ENCODE data around the gene ALDH3A2.

ALDH3A2 gene

DNA sequence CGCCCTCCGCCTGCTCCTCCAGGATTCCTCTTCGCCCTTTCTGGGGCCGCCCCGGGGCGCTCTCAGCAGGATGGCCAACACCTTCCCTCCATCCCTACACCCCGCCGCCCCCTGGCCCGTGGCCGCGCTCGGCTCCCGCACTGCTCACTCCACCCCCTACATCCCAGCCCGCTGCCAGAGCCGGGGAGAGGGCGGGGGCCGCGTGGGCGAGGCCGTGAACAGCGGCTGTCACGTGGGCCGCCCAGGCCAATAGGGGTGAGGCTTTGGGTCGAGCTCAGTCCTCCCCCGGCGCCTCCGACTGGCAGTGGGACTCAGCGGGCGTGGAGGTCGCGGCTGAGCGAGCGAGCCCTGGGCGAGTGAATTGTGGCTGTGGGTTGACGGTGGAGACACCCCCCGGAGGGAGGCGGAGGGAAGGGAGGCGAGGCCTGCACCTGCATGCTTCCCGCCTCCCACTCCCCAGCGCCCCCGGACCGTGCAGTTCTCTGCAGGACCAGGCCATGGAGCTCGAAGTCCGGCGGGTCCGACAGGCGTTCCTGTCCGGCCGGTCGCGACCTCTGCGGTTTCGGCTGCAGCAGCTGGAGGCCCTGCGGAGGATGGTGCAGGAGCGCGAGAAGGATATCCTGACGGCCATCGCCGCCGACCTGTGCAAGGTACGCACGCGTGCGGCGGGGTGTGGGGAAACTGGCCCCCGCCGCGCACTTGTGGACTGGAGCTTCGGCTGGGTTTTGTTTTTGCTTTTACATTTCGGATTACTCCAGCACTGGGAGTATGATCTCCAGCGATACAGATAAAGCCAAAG lies at the start of gene ALDH3A2:
Gene ALDH3A2 (plus strand): TSS at position 277 of the 799 bp plus-strand sequence. CDS start 221 bp downstream, at position 498.
- DNase-seq: peak; percentile 91

DNA sequence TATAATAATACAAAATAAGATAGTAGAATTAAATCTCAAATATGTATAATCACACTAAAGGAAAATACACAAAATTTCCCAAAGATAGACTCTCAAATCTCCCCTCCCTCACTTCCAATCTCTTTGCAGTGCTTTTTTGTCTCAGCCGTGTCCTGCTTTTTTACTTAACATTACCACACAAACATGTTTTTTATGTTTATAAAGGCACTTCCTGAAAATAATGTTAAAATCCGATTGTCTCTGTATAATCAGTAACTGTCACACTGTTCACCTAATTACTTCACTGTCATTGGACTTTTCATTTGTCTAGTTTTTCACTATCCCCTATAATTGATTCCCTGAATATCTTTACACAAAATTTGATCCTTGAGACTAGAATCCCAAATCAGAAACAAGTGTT lies 38.2 kb upstream of the ALDH3A2 start:
- DNase-seq: no peak

DNA sequence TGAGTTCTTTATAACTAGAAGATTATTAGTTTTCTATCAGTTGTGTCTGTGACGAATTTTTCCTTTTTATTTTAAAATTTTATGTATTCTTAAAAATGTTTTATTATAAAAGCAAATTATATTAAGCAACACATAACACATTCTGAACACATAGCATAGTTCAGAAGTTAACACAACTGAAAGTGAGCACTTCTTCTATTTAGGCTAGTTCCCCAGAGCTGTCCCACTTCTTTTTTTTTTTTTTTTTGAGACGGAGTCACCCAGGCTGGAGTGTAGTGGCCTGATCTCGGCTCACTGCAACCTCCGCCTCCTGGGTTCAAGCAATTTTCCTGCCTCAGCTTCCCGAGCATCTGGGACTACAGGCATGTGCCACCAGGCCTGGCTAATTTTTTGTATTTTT lies 37.7 kb upstream of the ALDH3A2 start:
- DNase-seq: no peak

DNA sequence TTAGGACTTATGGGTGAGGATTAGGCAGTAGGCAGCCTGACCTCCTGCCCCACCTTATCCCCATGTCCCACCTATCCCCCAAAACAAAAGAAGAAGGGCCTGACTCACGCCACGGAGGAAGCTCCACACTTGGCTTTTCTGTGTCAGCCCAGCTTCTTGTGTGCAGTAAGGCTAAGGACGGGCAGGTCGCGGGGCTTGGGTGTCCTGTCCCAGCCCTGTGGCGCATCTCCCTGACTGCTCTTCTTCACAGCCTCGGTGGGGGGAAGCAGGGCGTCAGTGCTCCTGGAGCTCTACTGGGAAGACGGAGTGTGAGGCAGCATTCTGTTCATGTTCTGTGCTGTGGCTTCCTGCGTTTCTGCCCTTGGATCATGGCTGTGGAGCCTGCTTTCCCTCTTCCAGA lies 34.6 kb upstream of the ALDH3A2 start:
- no peak for DNase-seq

DNA sequence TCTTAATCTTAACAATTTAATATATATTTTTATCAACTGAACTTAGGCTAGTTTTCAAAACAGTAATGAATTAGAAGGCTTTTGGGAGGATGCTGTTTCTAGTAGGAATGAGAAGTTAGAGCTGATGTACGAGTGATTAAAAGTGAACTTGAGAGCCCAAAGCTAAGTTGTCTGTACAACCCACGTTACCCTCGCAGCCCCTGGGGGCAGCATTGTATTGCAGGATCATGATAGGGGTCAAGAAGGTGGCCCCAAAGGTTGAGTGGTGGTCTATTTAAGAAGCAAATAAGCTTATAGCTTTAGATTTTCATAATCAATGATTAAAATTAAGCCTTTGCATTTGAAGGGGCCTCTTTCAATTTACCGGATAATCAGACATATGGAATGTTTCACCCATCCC lies 33.7 kb upstream of the ALDH3A2 start:
- no peak for DNase-seq

DNA sequence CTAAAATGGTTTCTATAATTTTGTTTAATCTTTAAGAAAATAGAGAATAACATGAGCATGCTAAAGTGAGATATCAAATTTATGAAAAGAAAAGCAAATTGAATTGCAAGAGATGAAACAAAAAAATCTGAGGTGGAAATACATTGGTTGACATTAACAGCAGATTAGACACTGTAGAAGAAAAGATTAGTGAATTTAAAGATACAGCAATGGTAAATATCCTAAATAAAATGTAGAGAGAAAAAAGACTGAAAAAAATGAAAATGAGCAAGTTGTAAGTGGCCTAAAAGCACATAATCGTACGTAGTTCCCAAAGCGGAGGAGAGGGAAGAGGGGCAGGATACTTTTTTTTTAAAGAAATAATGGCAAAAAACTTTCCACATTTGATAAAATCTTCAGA lies 30.5 kb upstream of the ALDH3A2 start:
- no peak for DNase-seq

DNA sequence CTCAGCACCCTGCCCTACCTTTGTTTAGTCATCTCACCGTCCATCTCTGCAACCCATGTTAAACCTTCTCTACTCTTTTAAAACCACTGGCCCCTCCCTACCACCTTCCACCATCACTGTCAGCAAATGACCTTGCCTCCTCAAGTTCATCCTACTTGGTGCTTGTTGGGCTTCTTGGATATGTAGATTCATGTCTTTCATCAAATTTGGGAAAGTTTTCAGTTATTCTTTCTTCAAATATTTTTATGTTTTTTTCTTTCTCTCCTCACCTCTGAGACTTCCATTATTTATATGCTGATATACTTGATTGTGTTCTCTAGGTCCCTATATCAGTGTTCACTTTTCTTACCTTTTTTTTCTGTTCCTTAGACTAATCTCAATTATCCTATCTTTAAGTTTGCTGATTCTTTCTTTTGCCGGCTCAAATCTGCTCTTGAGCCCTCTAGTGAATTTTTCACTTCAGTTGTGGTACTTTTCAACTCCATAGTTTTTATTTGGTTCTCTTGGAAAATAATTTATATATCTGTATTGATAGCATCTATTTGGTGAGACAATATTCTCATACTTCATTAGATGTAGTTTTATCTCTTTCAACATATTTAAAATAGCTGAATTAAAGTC lies 28.7 kb upstream of the ALDH3A2 start:
- no peak for DNase-seq

DNA sequence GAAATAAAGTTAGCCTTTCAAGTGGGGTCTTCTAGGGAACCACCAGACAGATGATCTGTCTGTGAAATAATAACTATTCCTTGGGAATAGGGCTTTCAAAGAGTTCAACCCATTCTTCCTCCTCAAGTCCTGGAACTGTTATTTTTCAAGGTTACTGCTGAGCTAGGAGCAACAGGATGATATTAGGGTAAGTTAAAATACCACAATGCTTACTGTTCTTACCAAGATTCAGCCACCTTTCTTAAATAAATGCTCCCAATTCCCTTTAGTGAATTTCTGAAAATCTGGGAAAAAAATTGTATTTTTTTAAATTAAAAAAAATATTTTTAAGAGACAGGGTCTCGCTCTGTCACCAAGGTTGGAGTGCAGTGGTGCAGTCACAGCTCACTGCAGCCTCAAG lies 26.9 kb upstream of the ALDH3A2 start:
- DNase-seq: no peak

DNA sequence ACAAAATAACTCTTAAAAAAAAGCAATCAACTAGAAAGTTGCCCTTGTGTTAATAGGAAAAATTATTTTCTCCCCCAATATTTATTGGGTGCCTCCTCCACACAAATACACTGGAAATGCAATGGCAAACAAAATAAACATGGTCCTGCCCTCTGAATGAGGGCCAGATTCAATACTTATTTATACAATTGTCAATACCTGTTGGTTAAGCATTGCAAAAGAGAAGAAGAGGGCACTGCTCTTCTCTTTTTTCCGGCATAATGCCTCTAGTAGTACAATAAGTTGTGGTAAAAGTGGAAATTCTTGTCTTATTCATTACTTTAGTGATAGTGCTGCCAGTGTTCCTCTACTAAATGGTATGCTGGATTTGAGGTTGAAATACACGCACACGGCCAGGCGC lies 22.5 kb upstream of the ALDH3A2 start:
- DNase-seq: no peak

DNA sequence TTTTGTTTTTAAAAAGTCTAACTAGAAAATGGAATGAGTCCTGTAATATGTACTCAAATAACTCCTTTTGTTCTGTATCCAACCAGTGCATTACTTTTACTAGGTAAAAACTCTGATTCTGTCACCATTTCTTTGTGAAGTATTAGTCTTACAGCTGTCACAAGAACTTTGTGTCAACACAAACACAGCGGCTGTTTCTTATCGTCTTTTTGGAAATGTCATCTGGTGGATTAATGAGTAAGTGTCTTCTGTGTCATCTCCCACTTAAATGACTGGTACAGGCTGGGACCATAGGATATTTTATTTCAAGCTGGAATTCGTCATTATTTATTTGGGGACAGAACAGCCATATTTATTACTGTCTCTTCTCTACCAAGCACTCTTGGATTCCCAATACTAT lies 19.1 kb upstream of the ALDH3A2 start:
- DNase-seq: no peak

DNA sequence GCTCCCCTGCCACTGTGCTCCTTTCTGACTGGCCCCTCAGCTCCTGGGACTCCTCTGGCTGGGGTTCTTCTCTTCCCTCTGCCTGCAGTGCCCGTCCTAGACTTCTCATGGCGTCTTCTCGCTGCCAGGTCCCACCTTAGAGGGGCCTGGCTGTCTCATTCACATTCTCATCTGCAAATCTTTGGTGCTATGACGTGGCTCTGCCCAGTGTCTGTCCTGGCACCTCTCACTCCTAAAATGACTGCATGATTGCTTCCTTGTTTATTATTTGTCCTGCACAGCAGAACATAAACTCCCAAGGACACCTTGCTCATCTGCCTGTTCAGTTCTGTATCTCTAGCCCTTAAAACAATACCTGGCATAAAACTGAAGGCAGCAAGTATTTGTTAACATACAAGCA lies 18.5 kb upstream of the ALDH3A2 start:
- DNase-seq: no peak

DNA sequence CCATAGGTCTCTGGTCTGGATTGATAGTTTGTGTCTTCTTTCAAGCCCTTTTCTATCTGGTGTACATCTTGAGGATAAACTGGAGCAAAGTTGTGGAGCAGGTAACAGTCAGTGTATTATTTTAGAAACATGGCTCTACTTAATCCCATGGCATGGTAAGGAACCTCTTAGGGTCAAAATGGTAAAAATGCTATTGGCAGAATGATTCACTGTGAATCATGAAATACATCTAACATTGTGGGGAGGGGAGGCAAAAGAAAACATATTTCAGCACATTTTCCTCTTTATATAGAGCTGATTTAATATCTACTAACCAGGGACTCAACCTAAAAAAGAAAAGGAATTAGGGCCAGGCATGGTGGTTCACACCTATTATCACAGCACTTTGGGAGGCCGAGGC lies 17.9 kb upstream of the ALDH3A2 start:
- DNase-seq: no peak

DNA sequence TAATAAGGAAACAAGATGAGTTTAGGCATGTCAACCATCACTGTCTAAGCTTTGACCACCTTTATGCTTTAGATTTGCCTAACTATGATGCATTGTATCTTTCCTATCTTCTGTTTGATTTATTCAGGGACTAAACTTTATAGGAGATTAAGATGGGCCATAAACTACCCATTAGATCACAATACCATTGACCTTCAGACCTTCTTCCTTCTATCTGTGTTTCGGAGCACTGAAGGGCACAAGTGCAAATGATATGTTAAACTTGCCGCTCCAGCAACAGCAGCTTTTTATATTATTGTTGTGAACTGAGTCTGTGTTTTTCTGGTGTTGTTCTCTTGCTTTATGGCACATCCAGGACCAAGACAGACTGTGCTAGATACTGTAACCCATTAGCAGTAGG lies 16.6 kb upstream of the ALDH3A2 start:
- DNase-seq: no peak

DNA sequence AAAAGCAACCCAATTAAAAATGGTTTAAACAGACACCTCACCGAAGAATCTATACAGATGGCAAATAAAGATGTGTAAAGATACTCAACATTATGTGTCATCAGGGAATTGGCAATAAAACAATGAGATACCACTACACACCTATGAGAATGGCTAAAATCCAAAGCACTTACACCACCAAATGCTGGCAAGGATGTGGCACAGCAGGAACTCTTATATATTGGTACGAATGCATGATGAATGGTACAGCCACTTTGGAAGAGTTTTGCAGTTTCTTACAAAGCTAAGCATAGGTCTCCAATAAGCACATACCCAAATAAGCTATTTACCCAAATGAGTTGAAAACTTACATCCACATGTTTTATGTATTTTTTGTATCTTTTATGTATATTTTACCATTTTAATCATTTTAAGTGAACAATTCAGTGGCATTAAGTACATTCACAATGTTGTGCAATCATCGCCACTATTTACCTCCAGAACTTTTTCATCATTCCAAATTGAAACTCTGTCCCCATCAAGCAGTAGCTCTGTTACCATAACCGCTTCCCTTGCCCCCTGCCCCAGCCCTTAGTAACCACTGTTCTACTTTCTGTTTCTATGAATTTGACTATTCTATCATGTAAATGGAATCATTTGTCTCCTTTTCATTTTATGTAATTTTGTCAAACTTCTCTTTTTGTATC lies 6.7 kb upstream of the ALDH3A2 start:
- no peak for DNase-seq

DNA sequence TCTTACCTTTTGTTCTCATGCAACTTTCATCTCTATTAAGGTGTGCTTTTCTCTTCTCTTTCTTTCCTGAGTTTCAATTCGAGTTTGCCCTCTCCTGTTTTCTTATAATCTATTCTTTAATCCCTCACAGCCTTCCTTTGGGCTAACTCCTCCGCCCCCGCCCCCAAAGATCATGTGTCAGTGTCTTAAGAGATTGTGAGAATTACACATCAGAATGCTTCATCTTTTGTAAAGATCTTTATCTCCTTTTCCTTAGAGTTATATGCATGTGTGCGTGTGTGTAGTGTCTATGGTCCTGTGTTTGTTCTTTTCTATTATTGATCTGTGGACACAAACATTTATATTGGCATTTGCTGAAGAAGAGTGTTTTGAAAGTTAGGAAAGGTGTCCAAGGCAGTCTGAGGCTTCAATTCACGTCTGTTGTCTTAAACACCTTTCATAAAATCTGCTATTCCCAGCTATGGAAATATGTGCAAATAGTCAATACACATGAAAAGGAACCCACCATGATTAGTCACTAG lies 6.1 kb upstream of the ALDH3A2 start:
- no peak for DNase-seq

DNA sequence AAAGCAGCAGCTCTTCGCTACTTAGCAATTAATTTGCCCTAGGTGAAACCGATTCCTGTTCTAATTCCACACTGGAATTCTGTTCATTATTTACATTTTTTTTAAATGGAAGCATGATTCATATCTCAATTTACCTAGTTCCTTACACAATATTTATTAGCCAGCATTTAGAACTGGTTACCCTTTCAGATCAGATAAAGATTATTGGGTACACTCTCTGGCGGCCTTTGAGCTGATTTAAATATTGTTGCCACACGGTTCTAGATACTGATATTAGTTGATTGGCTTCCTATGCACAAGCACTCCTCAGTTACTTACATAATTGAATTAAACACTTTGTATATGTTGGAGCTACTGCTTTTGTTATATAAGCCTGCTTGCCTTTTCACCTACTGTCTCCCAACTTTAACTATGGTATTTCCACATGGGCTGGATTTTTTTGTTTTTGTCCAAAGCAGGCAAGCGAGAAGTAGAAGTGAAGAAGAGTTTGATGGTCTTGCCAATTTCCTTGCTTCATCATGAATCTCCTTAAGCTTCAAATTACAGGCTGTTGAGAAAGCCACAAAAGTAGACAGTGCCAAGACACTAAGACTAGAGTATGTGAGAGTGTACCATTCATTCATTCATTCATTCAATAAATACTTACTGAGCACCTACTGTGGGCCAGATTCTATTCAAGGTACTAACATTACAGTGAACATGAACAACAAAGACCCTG lies 3.9 kb upstream of the ALDH3A2 start:
- DNase-seq: no peak

DNA sequence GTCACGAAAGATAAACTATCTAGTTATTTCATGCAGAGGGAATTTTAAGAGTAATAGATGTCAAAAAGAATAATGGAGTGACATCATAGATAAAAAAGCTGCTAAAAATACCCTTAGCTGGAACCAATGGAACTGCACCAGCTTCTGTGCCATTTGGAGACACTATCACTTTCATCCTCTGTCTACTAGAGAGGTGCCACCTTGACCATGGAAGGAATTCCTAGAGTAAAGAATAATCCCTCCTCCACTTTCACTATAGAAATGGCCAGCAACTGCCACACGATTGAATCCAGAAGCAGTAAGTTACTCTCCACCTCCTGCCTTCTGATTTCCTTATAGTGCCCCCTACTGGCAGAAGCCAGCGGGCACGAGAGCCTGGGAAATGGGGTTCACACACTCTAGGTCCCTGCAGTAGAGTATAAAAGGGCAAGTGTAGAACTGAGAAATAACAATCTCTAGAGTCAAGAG lies 2.8 kb upstream of the ALDH3A2 start:
- DNase-seq: peak; percentile 46

DNA sequence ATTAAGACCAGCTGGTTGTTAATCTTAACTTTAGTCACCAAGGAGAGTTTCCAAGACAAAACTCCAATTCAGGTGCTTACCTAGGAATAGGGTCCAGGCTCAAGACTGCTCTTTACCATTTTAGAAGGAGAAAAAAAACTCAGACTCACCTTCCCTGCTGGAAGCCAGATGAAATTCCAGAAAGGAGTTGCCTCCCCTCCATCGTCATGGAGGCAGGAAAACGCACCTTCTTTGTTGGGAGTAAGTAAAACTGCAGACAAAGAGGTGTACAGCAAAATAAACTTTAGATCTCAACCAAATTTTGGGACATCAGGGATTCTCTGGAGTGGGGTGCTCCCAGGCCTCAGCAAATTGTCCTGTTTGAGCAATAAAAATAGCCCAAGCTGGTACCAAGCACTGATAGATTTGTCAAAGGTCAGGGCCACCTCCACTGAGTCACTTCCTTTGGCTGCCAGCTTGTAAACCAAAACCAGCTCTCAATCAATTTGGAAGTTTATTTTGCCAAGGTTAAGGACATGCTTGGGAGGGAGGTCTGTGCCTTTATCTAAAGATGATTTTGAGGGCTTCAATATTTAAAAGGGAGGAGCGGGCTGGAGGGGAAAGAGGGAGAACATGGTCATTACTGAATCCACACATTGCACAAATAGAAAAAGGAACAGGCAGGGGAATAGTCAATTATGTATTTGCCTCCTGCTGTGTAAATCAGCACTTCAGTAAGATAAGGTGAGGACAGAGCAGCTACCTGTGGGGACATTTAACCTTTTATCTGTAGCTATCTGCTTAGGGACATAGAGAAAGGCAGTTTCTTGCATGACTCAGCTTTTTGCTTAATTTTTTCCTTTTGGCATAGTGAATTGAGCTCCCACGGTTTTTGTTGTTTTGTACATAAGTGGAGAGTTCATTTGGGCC lies 1.5 kb upstream of the ALDH3A2 start:
- no peak for DNase-seq

DNA sequence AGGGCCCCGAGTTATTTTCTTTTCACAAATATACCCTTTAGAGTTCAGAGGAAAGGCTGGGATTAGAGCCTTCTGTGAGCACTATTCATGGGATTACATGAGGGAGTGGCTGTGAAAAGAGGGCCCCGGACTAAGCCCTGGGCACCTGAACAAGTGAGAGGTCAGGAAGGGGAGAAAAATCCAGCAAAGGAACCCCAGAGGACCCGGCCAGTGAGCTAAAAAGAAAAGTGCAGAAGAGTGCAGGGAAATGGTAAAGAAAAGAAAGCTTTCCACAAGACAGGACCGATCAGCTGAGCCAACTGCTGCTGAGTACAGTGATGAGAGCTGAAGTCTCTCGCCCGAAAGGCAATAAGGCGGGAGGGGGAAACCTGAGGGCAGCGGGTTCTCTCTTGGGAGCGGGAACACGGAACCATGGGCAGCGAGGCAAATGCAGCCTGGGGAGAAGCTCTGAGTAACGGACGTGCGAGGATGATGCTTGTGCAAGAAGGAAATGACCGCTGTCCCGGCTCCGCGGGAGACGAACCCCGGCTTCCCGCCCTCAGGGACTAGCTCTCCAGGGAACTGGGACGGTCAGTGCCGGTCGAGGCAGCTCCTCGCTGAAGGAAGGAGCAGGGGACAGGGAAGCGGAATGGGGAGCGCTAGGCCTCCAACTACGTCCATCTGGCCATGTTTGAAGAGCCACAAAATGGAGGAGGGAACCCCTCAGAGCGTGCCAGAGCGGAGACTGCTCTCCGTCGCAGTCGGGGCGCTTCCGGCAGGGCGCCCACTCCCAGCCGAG lies 665 bp upstream of the ALDH3A2 start:
- peak; percentile 41 for DNase-seq

DNA sequence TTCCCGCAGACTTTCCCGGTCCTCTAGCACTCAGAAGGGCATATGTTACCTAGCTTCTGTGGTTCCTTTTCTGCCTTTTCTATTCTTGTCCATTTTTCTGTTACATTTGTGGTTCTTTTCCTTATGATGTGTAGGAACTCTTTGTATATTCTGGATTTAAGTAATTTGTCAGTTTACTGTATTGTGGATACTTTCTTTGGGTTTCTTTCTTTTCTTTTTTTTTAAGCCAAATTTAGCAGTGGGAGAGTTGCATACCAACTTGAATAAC lies 657 bp downstream of the ALDH3A2 start:
- no peak for DNase-seq

DNA sequence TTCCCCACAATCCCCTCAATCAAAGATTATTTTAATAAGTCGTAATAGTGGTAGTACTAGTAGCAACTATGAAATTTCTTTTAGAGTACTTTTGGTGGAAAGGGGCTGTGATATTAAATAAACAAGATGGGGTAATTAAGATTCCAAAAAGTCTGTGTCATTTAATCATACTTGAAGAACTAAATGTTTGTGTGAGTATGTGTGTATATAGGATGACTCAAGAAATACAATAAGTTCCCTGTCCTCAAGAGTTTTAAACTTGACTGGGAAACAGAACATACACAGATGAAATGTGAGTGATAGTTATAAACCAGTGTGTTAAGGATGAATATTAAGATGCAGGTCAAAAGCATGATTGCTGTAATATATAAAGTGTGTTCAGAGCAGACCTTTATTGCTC lies 2.3 kb downstream of the ALDH3A2 start:
- no peak for DNase-seq

Data from CD4-positive, alpha-beta T cell treated with Interferon gamma for 1 hour (primary cell).